IMR-90 (cell line): ENCODE data around the gene RFX2.

Experiments used
- CTCF ChIP-seq: conservative IDR thresholded peaks from 2 replicates; pipeline ENCODE4 v1.5.1; 2012; ENCODE audit warnings: mild to moderate bottlenecking, low read depth, low read length, improper control_type of control experiment
- NFE2L2 ChIP-seq: fragments of 150-350 bp; IDR thresholded peaks from 2 replicates; pipeline ENCODE4 v1.6.1; 2016; ENCODE audit warnings: low read depth, mild to moderate bottlenecking, low read length
- SMC3 ChIP-seq: fragments of 150-350 bp; IDR thresholded peaks from 2 replicates; pipeline ENCODE4 v1.6.1; 2016; ENCODE audit warnings: low read depth, mild to moderate bottlenecking, antibody characterized with exemption, low read length, moderate library complexity

- no peak for TF ChIP-seq CTCF
- TF ChIP-seq SMC3 = no peak
- TF ChIP-seq NFE2L2 = no peak
Measured at GRCh38 chr19:6032827-6033226, 77.5 kb downstream of the RFX2 start.
